Posterior vena cava (tissue), 2 donors: ENCODE results near the gene LRRFIP2. TPM values are rescaled to one million over a fixed set of nuclear protein-coding genes. Genes with fewer than 3 reads are reported as not detected.
"Not testable (repeated sequence)": the region's sequence is repeated elsewhere in the genome, so short reads cannot be mapped to it uniquely, and the experiment has no call there.

Experiments
- DNase-seq: peaks from one replicate; pipeline ENCODE4 v3.0.0-alpha.2; 2020; ENCODE audit warnings: low spot score
- intact Hi-C, 2 donors: fragments of 100-400 bp; cut with DNase I; formaldehyde crosslinking; loops; one replicate each; pipeline versions ENCODE4 v1.14.1 to v1.14.2; 2022 to 2023
- long read RNA-seq, 2 donors: library from polyadenylated mRNA; unstranded; transcript quantifications; one replicate each; pipeline ENCODE4 v2.0.0, GENCODE V29; 2020 to 2021
- total RNA-seq, 2 donors: library from RNA; stranded (reverse); fragmentation: NEBNext Ultra II Directional; extraction: Animal tissue kit (Norgen Biotek cat#: 25700); gene quantifications; one replicate each; pipeline ENCODE4 v1.2.1, GENCODE V29; 2021
- donor health status: DM: yes; HTN: yes; CAD: no.
- donor health status: DM: yes; HTN: yes; CAD: no.

LRRFIP2 gene
- 10 to 100 TPM; 48.0 to 57.2 TPM for total RNA-seq
- long read RNA-seq, donor 1, transcript LRRFIP2-205 (15 exons, 2,522 nt), result major isoform, 12 of 26 reads
- long read RNA-seq, donor 1, partial matches to known transcripts, result 4 of 26 reads
- long read RNA-seq, donor 1, other reads (novel, unspliced or antisense), result 10 of 26 reads
- long read RNA-seq, donor 2, transcript LRRFIP2-205 (15 exons, 2,522 nt), result major isoform, 46 of 114 reads
- long read RNA-seq, donor 2, partial matches to known transcripts, result 26 of 114 reads
- long read RNA-seq, donor 2, other reads (novel, unspliced or antisense), result 35 of 114 reads

- no peak for DNase-seq
- intact Hi-C loops, result no loop called here
Observed at GRCh38 chr3:37174532-37175126, at the start of gene LRRFIP2. Gene LRRFIP2, minus strand, starts transcription at chr3:37174582. Its CDS starts 25,599 bp downstream, at chr3:37148983.

GRCh38 chr3:37223576-37223975 is 49.2 kb upstream of the LRRFIP2 start:
- intact Hi-C loops, result no loop called here
- no peak for DNase-seq

GRCh38 chr3:37223141-37223558 is 48.8 kb upstream of the LRRFIP2 start:
- intact Hi-C loops, result no loop called here
- DNase-seq, result no peak

- intact Hi-C loops, DNase-seq: not testable (repeated sequence)
Observed at GRCh38 chr3:37222542-37222941, 48.2 kb upstream of the LRRFIP2 start.

GRCh38 chr3:37221407-37221806 is 47.0 kb upstream of the LRRFIP2 start:
- intact Hi-C loops, result no loop called here
- no peak for DNase-seq

GRCh38 chr3:37219266-37219665 is 44.9 kb upstream of the LRRFIP2 start:
- DNase-seq, result no peak
- intact Hi-C loops, result loop anchor here (5.0 to 10.0 kb wide), 2 partner anchors 194 to 208 kb away; no protein-coding TSS in a partner anchor

- intact Hi-C loops, result loop anchor here (5.0 to 10.0 kb wide), 2 partner anchors 193 to 209 kb away; no protein-coding TSS in a partner anchor
- no peak for DNase-seq
Observed at GRCh38 chr3:37218206-37218605, 43.8 kb upstream of the LRRFIP2 start.

- intact Hi-C loops, result loop anchor here (5.0 to 10.0 kb wide), 2 partner anchors 192 to 210 kb away; no protein-coding TSS in a partner anchor
- no peak for DNase-seq
Observed at GRCh38 chr3:37217098-37217849, 42.9 kb upstream of the LRRFIP2 start.

- no peak for DNase-seq
- intact Hi-C loops, result loop anchor here (5.0 to 10.0 kb wide), 2 partner anchors 192 to 211 kb away; no protein-coding TSS in a partner anchor
Observed at GRCh38 chr3:37216597-37217097, 42.3 kb upstream of the LRRFIP2 start.

- intact Hi-C loops, result loop anchor here (10.0 kb wide), 1 partner anchor 189 kb away; no protein-coding TSS in a partner anchor
- no peak for DNase-seq
Observed at GRCh38 chr3:37214076-37214475, 39.7 kb upstream of the LRRFIP2 start.

GRCh38 chr3:37210230-37210629 is 35.8 kb upstream of the LRRFIP2 start:
- no peak for DNase-seq
- intact Hi-C loops, result loop anchor here (10.0 kb wide), 1 partner anchor 185 kb away; no protein-coding TSS in a partner anchor

GRCh38 chr3:37208576-37208975 is 34.2 kb upstream of the LRRFIP2 start:
- DNase-seq, intact Hi-C loops: not testable (repeated sequence)

- intact Hi-C loops, DNase-seq: not testable (repeated sequence)
Observed at GRCh38 chr3:37208008-37208407, 33.6 kb upstream of the LRRFIP2 start.

- intact Hi-C loops, DNase-seq: not testable (repeated sequence)
Observed at GRCh38 chr3:37206041-37206440, 31.7 kb upstream of the LRRFIP2 start.

GRCh38 chr3:37204314-37204713 is 29.9 kb upstream of the LRRFIP2 start:
- intact Hi-C loops, result no loop called here
- DNase-seq, result no peak

- intact Hi-C loops, result no loop called here
- no peak for DNase-seq
Observed at GRCh38 chr3:37202035-37202434, 27.7 kb upstream of the LRRFIP2 start.

- intact Hi-C loops, result no loop called here
Observed at GRCh38 chr3:37200141-37200540, 25.8 kb upstream of the LRRFIP2 start.

GRCh38 chr3:37198996-37199395 is 24.6 kb upstream of the LRRFIP2 start:
- intact Hi-C loops, result no loop called here
- no peak for DNase-seq

More at GRCh38 chr3:37200141-37200540, 25.8 kb upstream of the LRRFIP2 start:
- no peak for DNase-seq

GRCh38 chr3:37198547-37198946 is 24.2 kb upstream of the LRRFIP2 start:
- no peak for DNase-seq
- intact Hi-C loops, result no loop called here
